Sciatic nerve (tissue), 2 donors: Measurements from ENCODE around the gene RASEF. TPM values are rescaled to one million over a fixed set of nuclear protein-coding genes. Genes with fewer than 3 reads are reported as not detected.
A peak's percentile ranks its signal among the peaks of the same experiment; 100 is the strongest.
"Not testable (repeated sequence)": the region's sequence is repeated elsewhere in the genome, so short reads cannot be mapped to it uniquely, and the experiment has no call there.

ENCODE experiments used
- ATAC-seq: fragments of 200-7000 bp; cut with Tn5 transposase; one replicate; pipeline ENCODE4 v1.9.1; 2020; ENCODE audit warnings: mild to moderate bottlenecking, moderate library complexity
- DNase-seq: peaks from one replicate; pipeline ENCODE4 v3.0.0-alpha.2; 2020; ENCODE audit warnings: low spot score
- intact Hi-C: fragments of 100-400 bp; cut with DNase I; formaldehyde crosslinking; loops from one replicate; pipeline ENCODE4 v1.14.2; 2022
- total RNA-seq: library from RNA; stranded (reverse); fragmentation: NEBNext Ultra II Directional; extraction: Animal tissue kit (Norgen Biotek cat#: 25700); gene quantifications from one replicate; pipeline ENCODE4 v1.2.1, GENCODE V29; 2021
- donor health status: DM: no; HTN: no; CAD: no.
- donor health status: DM: no; HTN: no; CAD: no.

Gene RASEF
- total RNA-seq, 1 donor from 2014 or later: 0.09 TPM

DNA sequence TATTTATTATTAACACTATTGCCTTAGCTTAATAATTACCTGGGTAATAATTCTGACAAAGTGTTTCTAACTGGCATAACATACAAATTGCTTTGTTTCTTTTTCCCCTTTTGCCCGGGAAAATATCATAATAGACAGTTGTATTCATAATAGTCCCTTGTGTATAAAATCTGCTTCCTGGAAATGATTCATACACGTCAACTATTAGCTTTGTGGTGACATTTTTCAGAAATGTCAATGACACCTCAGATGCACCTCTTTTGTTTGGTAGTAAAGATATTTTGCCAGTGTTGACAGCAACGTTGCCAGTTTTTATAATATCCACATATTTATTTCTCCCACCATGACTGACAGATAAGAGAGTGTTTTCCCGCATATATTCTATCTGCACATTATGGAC lies 73.0 kb downstream of the RASEF start:
- ATAC-seq: no peak
- no peak for DNase-seq
- intact Hi-C loops: no loop called here

DNA sequence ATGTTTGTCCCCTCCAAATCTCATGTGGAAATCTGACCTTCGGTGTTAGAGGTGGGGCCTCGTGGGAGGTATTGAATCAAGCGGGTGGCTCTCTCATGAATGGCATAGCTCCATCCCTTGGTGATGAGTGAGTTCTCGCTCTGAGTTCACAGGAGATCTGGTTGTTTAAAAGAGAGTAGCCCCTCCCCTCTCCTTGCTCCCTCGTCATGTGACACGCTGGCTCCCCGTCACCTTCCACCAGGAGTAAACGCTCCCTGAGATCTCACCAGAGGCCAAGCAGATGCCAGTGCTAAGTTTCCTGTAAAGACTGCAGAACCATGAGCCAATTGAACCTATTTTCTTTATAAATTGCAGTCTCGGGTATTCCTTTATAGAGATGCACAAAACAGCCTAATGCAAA lies 74.5 kb downstream of the RASEF start:
- DNase-seq (no peak), ATAC-seq (no peak)
- intact Hi-C loops: no loop called here

DNA sequence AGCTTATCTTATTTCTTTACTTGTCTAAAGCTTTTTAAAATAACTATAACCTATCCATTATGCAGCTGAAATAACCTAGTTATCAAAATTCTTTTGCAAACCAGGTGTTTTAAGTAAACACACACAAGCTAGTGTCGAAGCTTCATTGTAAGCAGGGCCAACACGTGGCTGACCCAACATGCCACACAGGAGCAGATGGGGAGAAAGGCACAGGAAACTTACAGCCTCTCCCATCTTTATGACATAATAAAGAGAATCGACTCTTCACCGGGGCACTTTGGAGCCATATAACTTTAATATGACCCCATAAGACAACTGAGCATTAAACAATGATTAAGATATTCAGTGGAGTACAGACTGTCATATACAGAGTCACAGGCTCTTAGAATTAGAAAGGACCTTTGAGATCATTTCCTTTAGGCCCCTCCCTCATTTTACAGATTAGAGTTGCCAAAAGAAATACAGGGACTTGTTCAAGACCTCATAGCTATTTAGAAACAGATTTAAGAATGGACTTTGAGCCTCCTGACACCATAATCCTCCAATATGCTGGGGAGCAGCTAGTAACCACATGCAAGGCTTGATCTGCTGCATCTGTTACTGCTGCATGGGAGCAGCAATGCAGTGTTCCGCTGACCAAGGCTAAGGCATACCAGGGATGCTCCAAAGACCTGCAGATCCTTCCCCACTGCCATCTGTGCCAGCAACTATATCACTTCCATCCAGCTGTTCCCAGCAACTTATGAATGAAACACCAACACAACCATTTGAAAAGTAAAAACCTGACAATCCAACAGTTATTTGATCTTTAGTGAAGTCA lies 75.4 kb downstream of the RASEF start:
- ATAC-seq (no peak), DNase-seq (no peak)
- intact Hi-C loops: no loop called here

DNA sequence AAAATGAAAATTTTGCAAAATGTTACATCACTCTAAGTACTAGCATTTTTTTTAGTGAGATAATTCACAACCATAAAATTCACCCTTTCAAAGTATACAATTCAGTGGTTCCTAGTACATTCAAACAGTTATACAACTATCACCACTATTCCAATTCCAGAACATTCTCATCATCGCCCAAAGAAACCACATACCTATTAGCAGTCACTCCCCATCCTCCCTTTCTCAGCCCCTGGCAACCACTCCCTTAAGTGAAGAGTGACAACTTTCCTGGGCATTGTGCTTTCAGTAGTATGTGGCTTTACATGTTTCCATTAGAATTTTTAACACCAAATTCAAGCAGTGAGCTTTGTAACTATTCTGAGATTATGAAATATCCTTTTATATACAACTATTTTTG lies 81.4 kb downstream of the RASEF start:
- no peak for DNase-seq
- intact Hi-C loops: no loop called here
- ATAC-seq: no peak

DNA sequence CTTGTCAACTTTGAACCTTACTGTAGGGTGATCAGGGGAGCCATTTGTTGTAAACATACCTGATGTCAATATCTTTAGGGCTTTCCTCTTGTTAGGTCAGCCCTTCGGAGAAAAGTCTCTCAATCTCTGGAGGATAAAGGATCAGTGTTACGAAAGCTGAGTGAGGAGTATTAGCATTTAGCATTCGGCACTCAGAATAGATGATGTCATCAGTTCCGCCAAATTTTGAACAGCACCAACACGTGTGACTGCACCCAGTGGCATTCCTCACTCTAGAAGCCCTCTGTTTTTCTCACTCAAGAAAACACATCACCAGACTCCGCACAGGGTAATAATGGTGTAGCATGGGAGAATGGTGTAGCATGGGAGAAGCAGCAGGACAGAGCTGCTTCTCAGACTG lies 87.8 kb downstream of the RASEF start:
- intact Hi-C loops: no loop called here
- DNase-seq (no peak), ATAC-seq (no peak)

DNA sequence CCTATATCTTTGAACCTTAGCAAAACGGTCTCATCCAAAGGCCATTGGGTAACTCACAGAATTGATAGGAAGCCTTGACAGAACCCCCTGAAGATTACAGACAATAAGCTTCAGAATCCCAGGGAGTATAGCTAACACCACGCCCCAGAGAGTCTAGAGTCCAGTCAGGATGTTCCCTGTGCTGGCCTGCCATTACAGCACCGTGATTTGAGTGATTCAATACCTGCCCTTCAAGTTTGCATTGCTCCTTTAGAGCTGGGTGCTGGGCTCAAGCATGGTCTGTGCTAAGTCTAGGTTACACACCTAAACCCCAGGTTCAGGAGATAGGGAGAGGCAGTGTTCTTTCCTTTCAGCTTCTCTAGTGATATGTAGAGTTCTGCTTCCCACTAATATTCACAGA lies 90.5 kb downstream of the RASEF start:
- DNase-seq (no peak), ATAC-seq (no peak)
- intact Hi-C loops: no loop called here

DNA sequence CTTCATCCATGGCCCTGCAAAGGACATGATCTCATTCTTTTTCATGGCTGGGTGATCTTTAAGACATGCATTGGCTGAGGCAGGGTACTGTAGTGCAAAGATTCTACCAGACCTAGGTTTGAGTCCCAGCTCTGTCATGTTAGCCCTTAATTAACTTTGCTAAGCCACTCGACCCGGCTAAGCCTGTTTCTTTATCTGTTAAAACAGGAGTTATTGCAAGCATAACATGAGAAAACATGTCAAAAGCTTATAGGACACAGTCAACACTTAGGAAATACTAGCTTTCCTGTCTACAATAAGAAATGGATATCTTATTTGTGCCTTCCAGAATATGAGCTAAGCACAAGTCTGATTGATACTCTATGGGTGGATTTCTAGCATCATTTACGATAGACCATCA lies 92.6 kb downstream of the RASEF start:
- intact Hi-C loops: no loop called here
- DNase-seq: no peak
- no peak for ATAC-seq

DNA sequence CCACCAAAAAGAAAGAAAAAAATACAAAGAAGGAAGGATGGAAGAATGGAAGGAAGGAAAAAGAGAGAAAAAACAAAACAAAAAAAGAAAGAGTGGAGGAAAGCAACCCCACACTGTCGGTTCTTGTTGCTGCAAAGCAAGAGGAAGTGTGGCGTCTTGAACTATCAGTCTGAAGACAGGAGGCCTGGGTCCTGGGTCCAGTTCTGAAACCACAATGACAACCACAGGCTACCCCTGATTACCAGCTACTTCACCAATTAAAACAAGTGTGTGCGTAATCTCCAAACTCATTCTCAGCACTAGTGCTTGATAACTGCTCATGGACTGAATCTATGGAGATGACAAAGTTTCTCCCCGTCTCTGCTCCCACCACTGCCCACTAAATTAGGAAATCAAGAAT lies 93.7 kb downstream of the RASEF start:
- ATAC-seq (no peak), DNase-seq (no peak)
- intact Hi-C loops: no loop called here

DNA sequence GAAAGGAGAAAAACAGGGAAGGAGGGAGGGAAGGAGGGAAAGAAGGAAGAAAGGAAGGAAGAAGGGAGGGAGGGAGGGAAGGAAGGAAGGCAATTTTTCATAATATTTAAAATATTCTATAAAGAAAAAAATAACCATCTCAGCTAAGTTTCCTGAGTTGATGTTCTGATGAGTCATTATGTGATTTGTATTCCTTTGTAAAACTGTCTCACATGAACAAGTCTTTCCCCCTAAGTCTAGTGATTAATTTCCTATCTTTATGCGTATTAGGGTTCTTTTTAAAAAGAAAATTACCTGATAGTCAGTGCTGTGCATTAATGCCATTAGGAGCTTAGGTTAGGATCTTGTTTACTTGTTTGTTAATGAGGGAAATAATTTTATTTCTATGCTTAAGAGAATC lies 94.1 kb downstream of the RASEF start:
- no peak for ATAC-seq
- intact Hi-C loops: no loop called here
- no peak for DNase-seq

DNA sequence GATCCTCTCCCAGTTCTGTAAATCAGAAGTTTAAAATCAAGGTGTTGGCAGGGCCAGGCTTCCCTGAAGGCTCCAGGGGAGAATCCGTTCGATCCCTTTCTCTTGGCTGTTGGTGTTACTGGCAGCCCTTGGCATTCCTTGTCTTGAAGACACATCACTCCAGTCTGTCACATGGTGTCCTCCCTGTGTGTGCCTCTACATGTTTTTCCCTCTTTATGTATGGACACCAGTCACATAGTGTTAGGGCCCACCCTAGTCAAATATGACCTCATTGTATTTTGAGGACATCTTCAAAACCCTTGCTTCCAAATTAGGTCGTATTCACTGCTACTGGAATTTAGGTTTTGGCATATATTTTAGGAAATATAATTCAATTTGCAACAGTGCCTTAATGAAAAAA lies 94.6 kb downstream of the RASEF start:
- ATAC-seq: no peak
- intact Hi-C loops: no loop called here

DNA sequence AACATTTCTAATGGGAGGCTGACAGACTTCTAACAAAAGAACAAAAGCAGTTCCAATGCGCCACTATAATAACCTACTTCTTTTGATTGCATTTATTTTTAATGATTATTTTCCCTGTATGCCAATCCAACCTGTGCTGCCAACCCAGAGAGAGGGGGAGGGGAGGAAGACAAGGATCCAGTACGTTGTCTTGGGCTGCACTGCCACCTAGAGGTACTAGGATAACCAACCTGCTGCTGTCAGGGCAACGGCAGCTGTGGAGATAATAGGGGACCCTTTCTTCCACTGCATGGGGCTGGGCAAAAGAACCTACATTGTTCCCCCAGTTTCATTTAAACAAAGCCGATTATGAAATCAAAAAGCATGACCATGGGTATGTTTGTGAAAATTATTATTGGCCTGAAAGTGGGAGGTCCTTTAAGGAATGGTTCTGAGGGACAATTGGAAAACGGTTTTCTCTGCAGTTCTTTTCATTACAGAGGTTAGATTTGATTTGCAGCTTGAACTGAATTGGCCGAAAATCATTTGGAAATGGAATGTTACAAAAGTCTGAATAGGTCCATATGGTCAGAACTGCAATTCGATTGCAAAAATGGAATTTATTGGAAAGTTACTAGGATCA lies 101.3 kb downstream of the RASEF start:
- intact Hi-C loops: no loop called here
- ATAC-seq: peak; percentile 86
- DNase-seq: peak; percentile 80

More for the DNA sequence above, 94.6 kb downstream of the RASEF start:
- DNase-seq: no peak

DNA sequence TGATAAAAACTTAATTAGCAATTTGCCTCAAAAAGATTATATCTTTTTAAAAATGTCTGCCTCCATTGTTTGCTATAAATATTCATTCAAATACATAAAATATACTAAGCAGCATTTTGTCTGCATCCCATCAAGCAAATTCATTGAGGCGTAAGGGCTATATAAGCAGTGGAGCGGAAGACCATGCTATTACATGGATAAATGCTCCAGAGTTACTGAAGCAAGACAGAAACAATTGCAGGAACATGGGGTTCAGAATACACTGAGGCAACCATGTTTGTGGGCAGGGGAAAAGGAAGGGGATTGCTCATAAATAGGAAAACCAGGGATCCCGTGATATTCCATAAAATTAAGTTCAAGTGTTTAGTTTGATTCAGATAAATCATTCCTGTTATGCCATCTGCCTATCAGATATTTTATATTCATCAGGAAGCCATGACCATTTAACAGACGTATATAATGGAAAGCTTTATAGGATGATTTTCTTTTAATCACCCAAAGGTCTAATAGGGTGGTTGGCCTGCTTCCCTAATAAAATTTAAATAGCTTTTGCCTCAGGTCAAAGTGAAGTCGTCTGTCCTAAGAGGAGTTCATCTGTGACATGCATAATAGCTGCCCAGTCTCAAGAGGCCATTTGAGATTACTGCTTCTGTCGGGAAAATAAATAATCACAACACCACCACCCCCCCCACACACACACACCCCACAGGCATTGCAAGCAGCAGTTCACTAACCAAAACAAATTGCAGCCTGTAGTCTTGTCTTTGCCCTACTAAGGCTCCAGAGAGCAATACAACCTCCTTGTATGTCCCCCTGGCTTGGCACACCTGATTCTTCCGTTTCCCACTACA lies 105.2 kb downstream of the RASEF start:
- DNase-seq (no peak), ATAC-seq (no peak)
- intact Hi-C loops: no loop called here

DNA sequence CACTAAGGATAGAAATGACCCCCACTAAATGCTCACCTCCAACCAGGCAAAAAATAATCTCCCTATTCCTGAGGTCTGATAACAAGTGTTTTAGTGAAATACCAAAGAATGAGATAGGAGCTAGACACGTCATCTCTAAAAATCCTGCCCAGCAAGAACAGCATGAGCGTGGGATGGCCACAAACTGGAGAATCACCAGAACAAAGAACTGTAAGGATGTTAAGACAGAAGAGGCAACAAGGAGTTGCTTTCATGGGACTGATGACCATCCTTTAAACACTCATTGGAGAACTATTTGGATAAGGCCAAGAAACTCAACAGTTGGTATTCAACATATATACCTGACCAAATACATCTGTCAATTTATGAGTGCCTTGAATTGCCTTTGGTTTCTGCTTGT lies 113.7 kb downstream of the RASEF start:
- DNase-seq (no peak), ATAC-seq (no peak)
- intact Hi-C loops: no loop called here

DNA sequence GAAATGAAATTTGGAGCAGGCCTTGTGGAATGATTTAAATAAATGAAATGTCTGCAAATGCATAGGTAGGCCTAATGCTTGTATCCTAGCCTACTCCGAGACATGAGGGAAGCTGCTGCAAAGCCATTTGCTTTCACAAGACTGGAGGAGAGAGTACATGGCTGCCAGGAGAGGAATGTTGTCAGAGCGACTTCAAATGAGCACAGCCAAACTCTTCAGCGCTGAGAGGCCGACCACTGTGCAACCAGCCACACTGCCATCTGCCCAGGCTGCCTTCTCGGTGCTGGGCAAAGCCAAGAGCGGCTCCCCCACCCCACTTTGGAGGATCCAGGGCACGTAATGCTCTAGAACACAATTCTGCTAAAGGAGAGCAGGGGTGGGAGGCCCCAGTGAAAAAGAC lies 122.6 kb downstream of the RASEF start:
- DNase-seq: no peak
- no peak for ATAC-seq
- intact Hi-C loops: no loop called here

DNA sequence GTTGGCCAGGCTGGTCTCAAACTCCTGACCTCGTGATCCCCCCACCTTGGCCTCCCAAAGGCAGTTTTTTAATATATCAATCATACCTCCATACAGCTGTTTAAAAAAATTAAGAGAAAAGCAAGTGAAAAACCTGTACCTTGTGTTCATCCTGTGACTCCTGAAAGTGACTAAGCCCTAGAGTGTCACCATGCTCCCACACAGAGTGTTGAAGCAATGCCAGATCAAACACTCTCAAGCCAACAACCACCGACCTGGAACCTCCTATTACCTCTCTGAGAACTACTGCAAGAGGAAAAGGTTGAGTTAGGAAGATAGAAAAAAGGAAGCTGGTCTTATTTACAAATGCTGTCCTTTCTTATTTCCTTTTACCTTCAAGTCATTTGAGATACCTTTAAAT lies 123.5 kb downstream of the RASEF start:
- intact Hi-C loops: no loop called here
- ATAC-seq: no peak
- no peak for DNase-seq

DNA sequence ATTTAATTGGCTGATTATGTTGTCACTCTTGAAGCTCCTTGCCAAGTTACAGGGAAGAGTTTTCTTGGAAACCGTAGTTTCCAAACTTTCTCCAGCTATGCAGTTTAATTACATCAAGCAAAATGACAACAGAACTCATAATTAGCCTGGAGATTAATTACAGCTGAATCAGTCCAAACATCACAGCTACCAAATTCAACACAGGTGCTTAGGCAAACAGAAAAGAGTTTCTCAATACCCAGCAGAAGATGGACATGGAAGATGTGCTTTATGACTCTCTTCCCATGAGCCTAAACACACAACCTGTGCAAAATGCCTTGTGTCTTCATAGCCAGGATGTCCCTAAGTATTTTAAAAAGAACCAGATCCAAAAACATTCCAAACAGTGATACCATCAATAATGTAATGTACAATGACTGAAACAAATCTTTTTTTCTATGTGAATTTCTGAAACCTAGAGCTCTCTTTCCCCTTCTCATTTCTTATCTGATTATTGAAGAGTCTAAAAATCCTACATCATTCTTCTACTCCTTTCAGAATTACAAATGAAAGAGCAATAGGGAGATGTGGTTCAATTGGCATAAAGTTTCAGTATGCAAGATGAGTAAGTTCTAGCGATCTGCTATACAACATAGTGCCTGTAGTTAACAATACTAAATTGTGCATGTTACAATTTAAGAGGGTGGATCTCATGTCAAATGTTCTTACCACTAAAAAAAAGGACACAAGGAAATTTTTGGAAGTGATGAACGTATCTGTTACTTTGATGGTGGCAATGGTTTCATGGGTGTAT lies 124.3 kb downstream of the RASEF start:
- ATAC-seq (no peak), DNase-seq (no peak)
- intact Hi-C loops: no loop called here

DNA sequence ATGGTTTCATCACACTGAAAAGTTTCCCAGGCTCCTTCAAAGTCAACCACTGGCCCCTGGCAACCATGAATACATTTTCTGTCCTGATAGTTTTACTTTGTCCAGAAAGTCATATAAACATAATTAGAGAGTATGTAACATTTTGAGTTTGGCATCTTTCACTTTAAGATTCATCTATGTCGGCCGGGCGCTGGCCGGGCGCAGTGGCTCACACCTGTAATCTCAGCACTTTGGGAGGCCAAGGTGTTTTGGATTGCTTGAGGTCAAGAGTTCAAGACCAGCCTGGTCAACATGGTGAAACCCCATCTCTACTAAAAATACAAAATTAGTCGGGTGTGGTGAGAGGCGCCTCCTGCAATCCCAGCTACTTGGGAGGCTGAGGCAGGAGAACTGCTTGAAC lies 126.4 kb downstream of the RASEF start:
- DNase-seq, intact Hi-C loops, ATAC-seq: not testable (repeated sequence)

DNA sequence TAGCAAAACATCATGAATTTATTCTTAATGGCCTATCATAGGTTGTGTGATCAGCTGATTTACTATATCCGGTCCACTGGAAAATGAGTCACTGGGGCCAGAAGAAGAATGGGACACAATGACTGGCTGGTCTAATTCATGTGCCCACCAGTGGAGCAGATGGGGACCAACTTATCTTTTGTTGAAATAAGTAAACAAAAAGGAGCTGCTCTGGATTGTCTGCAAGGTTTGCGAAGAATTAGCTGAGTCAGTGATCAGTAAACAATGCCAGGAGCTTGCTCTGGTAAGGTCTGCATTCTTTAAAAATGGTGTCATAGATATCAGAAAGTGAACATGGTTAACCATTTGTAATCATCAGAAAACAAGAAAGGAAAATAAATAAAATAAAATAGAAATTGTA lies 128.0 kb downstream of the RASEF start:
- DNase-seq (no peak), ATAC-seq (no peak)
- intact Hi-C loops: no loop called here

DNA sequence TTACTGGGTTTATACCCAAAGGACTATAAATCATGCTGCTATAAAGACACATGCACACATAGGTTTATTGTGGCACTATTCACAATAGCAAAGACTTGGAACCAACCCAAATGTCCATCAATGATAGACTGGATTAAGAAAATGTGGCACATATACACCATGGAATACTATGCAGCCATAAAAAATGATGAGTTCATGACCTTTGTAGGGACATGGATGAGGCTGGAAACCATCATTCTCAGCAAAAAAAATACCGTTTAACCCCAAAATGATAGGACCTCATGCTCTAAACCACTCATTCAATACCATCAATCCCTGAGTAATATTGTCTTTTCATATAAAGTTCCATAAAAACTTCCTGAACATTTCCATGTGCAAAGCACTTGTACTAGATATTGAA lies 128.9 kb downstream of the RASEF start:
- ATAC-seq, intact Hi-C loops, DNase-seq: not testable (repeated sequence)
